ENCODE data around the gene POU2F1. TPM values are rescaled to one million over a fixed set of nuclear protein-coding genes. Genes with fewer than 3 reads are reported as not detected.

Gene POU2F1
- total RNA-seq, 1 experiment from 2014 or later = 24.5 TPM

GRCh38 chr1:167293057-167293456, 72.4 kb downstream of the POU2F1 start:
- Histone ChIP-seq H3K36me3 (ENCODE audit: control insufficient read depth in 1 of 2, insufficient read depth in 2 of 2, low read length in 2 of 2) (no peaks in the 10 kb centered on the region), H3K79me2 (ENCODE audit: insufficient read depth, low read length) (peaks cover 48% of the 10 kb centered on the region), H4K20me1 (ENCODE audit: insufficient read depth) (no peaks in the 10 kb centered on the region), H3K27me3 (ENCODE audit: insufficient read depth, low read length) (no peaks in the 10 kb centered on the region), H3K4me3 (replicated peaks in 1 of 2; ENCODE audit: low read depth in 1 of 2, low read length in 2 of 2) (no peak overlapping the region), H3K9me3 (ENCODE audit: control insufficient read depth in 1 of 2, insufficient read depth in 1 of 2, low read depth in 1 of 2, low read length in 2 of 2) (no peaks in the 10 kb centered on the region), H2AFZ (ENCODE audit: low read depth, low read length, poor library complexity, severe bottlenecking) (no peak overlapping the region), H3K4me2 (ENCODE audit: low read length) (no peak overlapping the region), H3K9me2 (ENCODE audit: insufficient read depth) (no peaks in the 10 kb centered on the region), H3K27ac (ENCODE audit: low read depth, low read length) (no peak overlapping the region), H3K9ac (ENCODE audit: low read length) (no peak overlapping the region), H3K4me1 (ENCODE audit: control insufficient read depth in 1 of 2, insufficient read depth in 2 of 2, low read length in 2 of 2) (no peaks in the 10 kb centered on the region)
- RAD21 ChIA-PET (ENCODE audit: low non-redundant PET in 1 of 2, low total read pairs in 2 of 2, uncharacterized antibody in 2 of 2, unreplicated experiment in 2 of 2) = no interaction called here
- ATAC-seq (no peak), DNase-seq (ENCODE audit: low read depth, low spot score) (no peak)
- POLR2A ChIA-PET = no interaction called here
- BruUV-seq (replicated peaks) = no TSS peak
- intact Hi-C loops (cut with micrococcal nuclease) = no loop called here
- TF ChIP-seq TCF7L2 (IDR thresholded peaks at IDR 0.05; ENCODE audit: borderline replicate concordance, extremely low read depth, insufficient read depth, insufficient read length) (no peak), ELF1 (IDR thresholded peaks at IDR 0.05; ENCODE audit: borderline replicate concordance, low read depth) (no peak), JUND (IDR thresholded peaks at IDR 0.05) (no peak), SP1 (IDR thresholded peaks at IDR 0.05; ENCODE audit: low read depth) (no peak), YY1 (IDR thresholded peaks at IDR 0.05; ENCODE audit: extremely low read depth, insufficient replicate concordance, low read depth, low read length) (no peak)
- CTCF ChIA-PET = no interaction called here

GRCh38 chr1:167294528-167294927, 73.8 kb downstream of the POU2F1 start:
- Histone ChIP-seq H3K27me3 (ENCODE audit: insufficient read depth, low read length) (no peaks in the 10 kb centered on the region), H3K4me1 (ENCODE audit: control insufficient read depth in 1 of 2, insufficient read depth in 2 of 2, low read length in 2 of 2) (no peaks in the 10 kb centered on the region), H3K4me2 (ENCODE audit: low read length) (no peak overlapping the region), H3K9ac (ENCODE audit: low read length) (no peak overlapping the region), H4K20me1 (ENCODE audit: insufficient read depth) (no peaks in the 10 kb centered on the region), H2AFZ (ENCODE audit: low read depth, low read length, poor library complexity, severe bottlenecking) (no peak overlapping the region), H3K4me3 (replicated peaks in 1 of 2; ENCODE audit: low read depth in 1 of 2, low read length in 2 of 2) (no peak overlapping the region), H3K9me2 (ENCODE audit: insufficient read depth) (no peaks in the 10 kb centered on the region), H3K9me3 (ENCODE audit: control insufficient read depth in 1 of 2, insufficient read depth in 1 of 2, low read depth in 1 of 2, low read length in 2 of 2) (no peaks in the 10 kb centered on the region), H3K27ac (ENCODE audit: low read depth, low read length) (no peak overlapping the region), H3K36me3 (ENCODE audit: control insufficient read depth in 1 of 2, insufficient read depth in 2 of 2, low read length in 2 of 2) (no peaks in the 10 kb centered on the region), H3K79me2 (ENCODE audit: insufficient read depth, low read length) (peaks cover 37% of the 10 kb centered on the region)
- ATAC-seq (no peak), DNase-seq (ENCODE audit: low read depth, low spot score) (no peak)
- POLR2A ChIA-PET = no interaction called here
- no TSS peak for BruUV-seq (replicated peaks)
- CTCF ChIA-PET = no interaction called here
- intact Hi-C loops (cut with micrococcal nuclease) = no loop called here
- TF ChIP-seq EZH2 (IDR thresholded peaks at IDR 0.05) = no peak
- RAD21 ChIA-PET (ENCODE audit: low non-redundant PET in 1 of 2, low total read pairs in 2 of 2, uncharacterized antibody in 2 of 2, unreplicated experiment in 2 of 2) = no interaction called here

All from HCT116 (cell line).